Testis (tissue), 2 donors: ENCODE results near the gene RASGRP4.

Experiments
- CTCF ChIP-seq, 3 experiments: fragments of 450-650 bp in 2 of 3; fragments of 200-600 bp in 1 of 3; sonication (generic) in 1 of 3; IDR thresholded peaks; one replicate each; pipeline ENCODE4 v1.5.1; 2016 to 2019; ENCODE audit warnings: antibody characterized with exemption in 3 of 3, mild to moderate bottlenecking in 2 of 3, moderate library complexity in 1 of 3
- POLR2A ChIP-seq: fragments of 450-650 bp; IDR thresholded peaks from one replicate; pipeline ENCODE4 v1.6.1; 2017; ENCODE audit warnings: antibody characterized with exemption, mild to moderate bottlenecking, moderate library complexity

- TF ChIP-seq CTCF (IDR thresholded peaks at IDR 0.05) (no peak), POLR2A (no peak)
Measured at GRCh38 chr19:38422438-38422837, 3.6 kb downstream of the RASGRP4 start.
